Gastroesophageal sphincter (tissue), 3 donors: ENCODE measurements around the gene MCUB.

ENCODE experiments used
- EP300 ChIP-seq: sonication (generic); formaldehyde crosslinking; IDR thresholded peaks from one replicate; pipeline ENCODE4 v1.6.1; 2017; ENCODE audit warnings: antibody characterized with exemption, mild to moderate bottlenecking
- POLR2AphosphoS5 ChIP-seq: sonication (generic); formaldehyde crosslinking; IDR thresholded peaks from one replicate; pipeline ENCODE4 v1.6.1; 2017; ENCODE audit warnings: antibody characterized with exemption
- TF ChIP-seq, protein P1 (sequence below), 4 experiments: fragments of 200-600 bp in 2 of 4; fragments of 450-650 bp in 2 of 4; sonication (generic) in 1 of 4; IDR thresholded peaks; one replicate each; pipeline ENCODE4 v1.5.1; 2017 to 2019; ENCODE audit warnings: antibody characterized with exemption in 4 of 4, mild to moderate bottlenecking in 2 of 4, moderate library complexity in 2 of 4

GRCh38 chr4:109615742-109616141, 55.7 kb downstream of the MCUB start:
- TF ChIP-seq, protein P1, sequence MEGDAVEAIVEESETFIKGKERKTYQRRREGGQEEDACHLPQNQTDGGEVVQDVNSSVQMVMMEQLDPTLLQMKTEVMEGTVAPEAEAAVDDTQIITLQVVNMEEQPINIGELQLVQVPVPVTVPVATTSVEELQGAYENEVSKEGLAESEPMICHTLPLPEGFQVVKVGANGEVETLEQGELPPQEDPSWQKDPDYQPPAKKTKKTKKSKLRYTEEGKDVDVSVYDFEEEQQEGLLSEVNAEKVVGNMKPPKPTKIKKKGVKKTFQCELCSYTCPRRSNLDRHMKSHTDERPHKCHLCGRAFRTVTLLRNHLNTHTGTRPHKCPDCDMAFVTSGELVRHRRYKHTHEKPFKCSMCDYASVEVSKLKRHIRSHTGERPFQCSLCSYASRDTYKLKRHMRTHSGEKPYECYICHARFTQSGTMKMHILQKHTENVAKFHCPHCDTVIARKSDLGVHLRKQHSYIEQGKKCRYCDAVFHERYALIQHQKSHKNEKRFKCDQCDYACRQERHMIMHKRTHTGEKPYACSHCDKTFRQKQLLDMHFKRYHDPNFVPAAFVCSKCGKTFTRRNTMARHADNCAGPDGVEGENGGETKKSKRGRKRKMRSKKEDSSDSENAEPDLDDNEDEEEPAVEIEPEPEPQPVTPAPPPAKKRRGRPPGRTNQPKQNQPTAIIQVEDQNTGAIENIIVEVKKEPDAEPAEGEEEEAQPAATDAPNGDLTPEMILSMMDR (IDR thresholded peaks at IDR 0.05), result no peak
- TF ChIP-seq EP300 (no peak), POLR2AphosphoS5 (no peak)
